Thymus (tissue), 11 donors: Measurements from ENCODE around the gene PPP4R3B. TPM values are rescaled to one million over a fixed set of nuclear protein-coding genes. Genes with fewer than 3 reads are reported as not detected.
"Not testable (repeated sequence)": the region's sequence is repeated elsewhere in the genome, so short reads cannot be mapped to it uniquely, and the experiment has no call there.

ENCODE experiments used
- DNase-seq, 9 donors: peaks; one replicate each; pipeline ENCODE4 v3.0.0-alpha.2; 2013; ENCODE audit warnings: low spot score in 9 of 9, low read depth in 6 of 9, missing footprints in 1 of 9
- H3K27ac ChIP-seq, 2 donors: one replicate each; pipeline ENCODE4 v1.5.1; 2013; ENCODE audit warnings: control low read depth in 1 of 2, low read depth in 1 of 2, low read length in 1 of 2, mild to moderate bottlenecking in 1 of 2, moderate library complexity in 1 of 2
- H3K27me3 ChIP-seq, 2 donors: one replicate each; pipeline ENCODE4 v1.5.1; 2013; ENCODE audit warnings: low read length in 1 of 2; ENCODE audit not compliant: control insufficient read depth in 2 of 2, insufficient read depth in 1 of 2
- H3K36me3 ChIP-seq, 2 donors: one replicate each; pipeline ENCODE4 v1.5.1; 2013; ENCODE audit warnings: low read length in 1 of 2, mild to moderate bottlenecking in 1 of 2, moderate library complexity in 1 of 2; ENCODE audit not compliant: control insufficient read depth in 2 of 2, insufficient read depth in 2 of 2
- H3K4me1 ChIP-seq, 2 donors: one replicate each; pipeline ENCODE4 v1.5.1; 2013; ENCODE audit warnings: low read length in 2 of 2; ENCODE audit not compliant: control insufficient read depth in 2 of 2, insufficient read depth in 2 of 2
- H3K4me3 ChIP-seq, 2 donors: one replicate each; pipeline ENCODE4 v1.5.1; 2013; ENCODE audit warnings: low read length in 2 of 2, control low read depth in 1 of 2, mild to moderate bottlenecking in 1 of 2
- H3K9me3 ChIP-seq, 2 donors: one replicate each; pipeline ENCODE4 v1.5.1; 2013; ENCODE audit warnings: low read length in 1 of 2, mild to moderate bottlenecking in 1 of 2; ENCODE audit not compliant: control insufficient read depth in 2 of 2, insufficient read depth in 1 of 2
- WGBS: extraction: QIAGEN DNeasy Blood & Tissue Kit; methylation state at CpG from one replicate; pipeline ENCODE4 v1.1.7; 2013; 5-methylcytosine and 5-hydroxymethylcytosine counted together
- polyA plus RNA-seq: library from polyadenylated mRNA; stranded (reverse); fragments of 200-250 nt; gene quantifications from one replicate; pipeline ENCODE4 v1.2.3, GENCODE V29; 2013
- total RNA-seq: library from RNA; stranded (reverse); fragments of 120-200 nt; gene quantifications from one replicate; pipeline ENCODE4 v1.2.4, GENCODE V29; 2013
- donor health status: healthy.

The PPP4R3B gene
- total and polyA plus RNA-seq, 2 donors, result 45.9 to 56.0 TPM

DNA sequence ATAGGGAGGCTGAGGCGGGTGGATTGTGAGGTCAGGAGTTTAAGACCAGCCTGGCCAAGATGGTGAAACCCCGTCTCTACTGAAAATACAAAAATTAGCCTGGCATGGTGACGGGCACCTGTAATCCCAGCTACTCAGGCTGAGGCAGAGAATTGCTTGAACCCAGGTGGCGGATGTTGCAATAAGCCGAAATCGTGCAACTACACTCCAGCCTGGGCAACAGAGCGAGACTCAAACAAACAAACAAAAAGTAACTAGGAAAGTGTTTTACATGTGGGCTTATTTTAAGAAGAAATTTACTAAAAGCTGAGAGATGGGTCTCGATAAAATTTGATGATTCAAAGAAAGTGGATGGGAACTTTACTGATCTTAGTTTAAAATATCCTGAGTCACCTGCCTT lies 69.7 kb downstream of the PPP4R3B start:
- H3K4me3 ChIP-seq, DNase-seq, H3K4me1 ChIP-seq, H3K9me3 ChIP-seq, H3K27ac ChIP-seq, H3K27me3 ChIP-seq: not testable (repeated sequence)
- WGBS, result 97% methylated on average over 8 of the region's 8 CpGs
- peaks cover 13 to 52% of the 10 kb centered on the region in 2 donors for H3K36me3 ChIP-seq

DNA sequence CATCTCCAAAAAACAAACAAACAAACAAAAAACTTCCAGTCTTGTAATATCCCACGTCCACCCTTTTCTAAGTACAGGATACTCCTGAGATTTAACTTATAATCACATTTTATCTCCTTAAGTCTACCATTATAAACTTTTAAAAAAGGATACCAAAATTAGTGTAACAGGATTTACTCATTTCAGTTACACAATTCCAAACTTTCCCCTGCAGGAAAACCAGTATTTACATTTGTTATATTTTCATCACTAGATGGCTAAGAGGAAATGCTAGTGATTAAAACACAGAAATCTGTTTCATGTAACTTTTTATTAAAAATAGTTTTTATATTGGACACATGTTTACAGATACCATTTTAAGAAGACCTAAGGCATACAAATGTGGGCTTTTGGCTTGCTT lies 70.4 kb downstream of the PPP4R3B start:
- Histone ChIP-seq H3K4me1 (no peaks in the 10 kb centered on the region), H3K27me3 (no peaks in the 10 kb centered on the region), H3K4me3 (no peak overlapping the region), H3K27ac (no peak overlapping the region), H3K36me3 (peaks cover 13 to 58% of the 10 kb centered on the region in 2 donors), H3K9me3 (no peaks in the 10 kb centered on the region)
- 98% methylated on average over 1 of the region's 1 CpG for WGBS
- no peak for DNase-seq

DNA sequence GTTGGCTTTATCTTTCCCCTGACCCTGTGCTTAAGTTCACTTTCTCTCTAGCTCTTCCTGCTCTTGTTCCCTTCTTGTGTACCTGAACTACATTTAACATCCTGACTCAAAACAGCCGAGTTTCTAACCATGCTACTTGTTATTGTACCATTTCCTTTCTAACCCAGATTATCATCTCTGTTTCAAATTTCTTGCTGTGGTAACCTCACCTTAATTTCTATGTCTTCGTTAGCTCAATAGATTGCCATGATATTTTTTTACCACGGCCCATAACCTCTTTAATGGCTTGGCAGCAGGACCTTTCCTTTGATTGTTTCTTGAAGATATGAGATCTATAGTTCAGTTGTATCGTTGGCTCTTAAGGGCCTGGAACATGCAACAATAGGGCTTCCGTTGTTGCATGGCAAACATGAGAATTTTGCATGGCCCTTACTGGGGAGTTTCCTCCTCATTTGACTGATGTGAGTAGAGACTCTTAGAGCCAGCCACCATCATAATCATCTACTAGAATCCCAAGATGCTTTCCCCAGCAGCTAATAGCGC lies 86.8 kb downstream of the PPP4R3B start:
- peak in 2 of 9 donors; percentile 3 to 36 for DNase-seq
- WGBS, result 90% methylated on average over 6 of the region's 6 CpGs
- H3K27me3 ChIP-seq, result no peaks in the 10 kb centered on the region
- H3K27ac ChIP-seq, result no peak overlapping the region
- H3K4me1 ChIP-seq, result no peaks in the 10 kb centered on the region
- no peaks in the 10 kb centered on the region for H3K9me3 ChIP-seq
- peaks cover 13 to 21% of the 10 kb centered on the region in 2 donors for H3K36me3 ChIP-seq
- H3K4me3 ChIP-seq, result no peak overlapping the region

DNA sequence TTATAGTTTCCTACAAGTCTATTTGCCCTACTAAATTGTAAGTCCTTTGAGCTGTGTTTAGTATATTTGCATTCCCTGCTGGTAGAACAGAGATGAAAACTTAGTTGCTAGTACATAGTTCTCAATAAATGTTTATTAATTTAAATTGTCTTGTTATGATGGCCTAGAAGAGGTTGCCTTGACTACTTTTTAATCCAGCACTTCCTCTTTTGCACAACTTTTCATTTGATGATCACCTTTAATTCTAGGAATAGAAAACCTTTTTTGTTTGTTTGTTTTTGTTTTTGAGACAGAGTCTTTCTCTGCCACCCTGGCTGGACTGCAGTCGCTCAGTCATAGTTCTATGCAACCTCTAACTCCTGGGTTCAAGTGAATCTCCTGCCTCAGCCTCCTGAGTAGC lies 91.2 kb downstream of the PPP4R3B start:
- WGBS, result 95% methylated on average over 1 of the region's 1 CpG

DNA sequence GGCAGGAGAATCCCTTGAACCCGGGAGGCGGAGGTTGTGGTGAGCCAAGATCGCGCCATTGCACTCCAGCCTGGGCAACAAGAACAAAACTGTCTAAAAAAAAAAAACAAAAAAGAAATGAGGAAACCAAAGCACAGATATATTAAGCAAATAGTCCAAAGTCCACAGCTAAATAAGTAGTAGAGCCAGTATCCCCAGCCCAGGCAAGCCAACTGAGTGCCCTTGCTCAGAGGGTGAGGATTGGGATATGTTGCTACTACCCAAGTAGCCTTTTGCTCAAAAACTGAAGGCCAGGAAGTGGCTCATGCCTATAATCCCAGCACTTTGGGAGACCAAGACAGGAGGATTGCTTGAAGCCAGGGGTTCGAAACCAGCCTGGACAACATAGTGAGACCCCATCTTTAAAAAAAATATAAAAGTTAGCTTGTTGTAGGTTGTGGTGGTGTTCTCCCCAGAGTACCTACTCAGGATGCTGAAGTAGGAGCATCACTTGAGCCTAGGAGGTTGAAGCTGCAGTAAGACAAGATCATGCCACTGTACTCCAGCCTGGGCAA lies 92.5 kb downstream of the PPP4R3B start:
- no peak overlapping the region for H3K27ac ChIP-seq
- WGBS, result 96% methylated on average over 5 of the region's 5 CpGs
- no peaks in the 10 kb centered on the region for H3K27me3 ChIP-seq
- H3K36me3 ChIP-seq, result peaks cover 8 to 17% of the 10 kb centered on the region in 2 donors
- H3K9me3 ChIP-seq, result no peaks in the 10 kb centered on the region
- no peak for DNase-seq
- no peak overlapping the region for H3K4me3 ChIP-seq
- peaks cover 6 to 7% of the 10 kb centered on the region in 2 donors for H3K4me1 ChIP-seq

More for the DNA sequence above, 91.2 kb downstream of the PPP4R3B start:
- H3K36me3 ChIP-seq, result peaks cover 13 to 26% of the 10 kb centered on the region in 2 donors
- H3K4me1 ChIP-seq, result no peaks in the 10 kb centered on the region
- H3K27ac ChIP-seq, result no peak overlapping the region
- DNase-seq, result no peak
- no peaks in the 10 kb centered on the region for H3K27me3 ChIP-seq
- no peaks in the 10 kb centered on the region for H3K9me3 ChIP-seq
- H3K4me3 ChIP-seq, result no peak overlapping the region

DNA sequence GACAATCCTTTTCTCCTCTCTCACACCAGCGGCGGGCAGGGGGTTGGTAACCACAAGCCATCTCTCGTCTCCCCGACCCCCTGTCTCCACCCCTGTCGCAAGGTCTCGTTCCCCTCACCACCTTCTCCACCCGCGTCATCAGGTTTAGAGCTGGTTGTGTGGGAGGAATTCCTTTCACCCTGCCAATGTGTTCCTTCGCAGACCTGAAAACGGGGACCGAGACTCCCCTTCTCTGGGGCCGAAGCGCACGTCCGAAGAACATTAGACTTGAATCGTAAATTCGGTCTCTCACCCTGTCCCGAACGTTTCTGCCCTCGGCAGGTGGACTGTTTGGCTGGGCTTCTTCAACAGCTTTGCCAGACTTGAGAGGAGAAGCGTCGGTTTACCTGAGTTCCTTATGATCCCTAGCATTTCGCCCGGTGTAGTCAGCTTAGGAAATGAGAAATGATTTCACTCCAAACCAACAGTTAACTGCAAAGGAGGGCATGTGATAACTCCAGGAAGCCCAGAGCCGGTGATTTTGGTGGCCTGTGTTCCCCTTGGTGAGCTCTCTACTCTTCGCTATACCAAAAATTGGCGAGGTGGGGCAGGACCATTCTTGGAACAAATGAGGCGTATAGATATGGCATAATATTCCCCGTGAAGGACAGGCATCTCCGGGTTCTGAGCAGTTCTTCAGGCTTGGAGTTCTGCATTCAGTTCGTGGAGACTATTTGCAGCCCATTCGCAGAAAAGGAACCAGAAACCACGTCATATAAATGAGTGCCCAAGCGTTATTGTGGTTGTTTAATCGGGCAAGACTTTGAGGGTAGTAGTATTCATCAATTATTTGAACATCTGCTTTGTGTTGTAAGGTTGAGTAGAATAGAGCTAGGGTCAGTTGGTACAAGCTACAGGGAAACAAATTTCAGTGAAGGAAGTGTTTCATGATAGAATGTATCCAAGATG lies 97.2 kb downstream of the PPP4R3B start:
- no peaks in the 10 kb centered on the region for H3K9me3 ChIP-seq
- H3K27me3 ChIP-seq, result no peaks in the 10 kb centered on the region
- 2% methylated on average over 35 of the region's 35 CpGs for WGBS
- peak overlapping the region; percentile 32 to 33 for H3K27ac ChIP-seq
- DNase-seq, result peak in 5 of 9 donors; percentile 6 to 24 (median 13)
- peaks cover 3 to 9% of the 10 kb centered on the region in 2 donors for H3K36me3 ChIP-seq
- H3K4me3 ChIP-seq, result peak overlapping the region; percentile 57 to 90
- peaks cover 7 to 12% of the 10 kb centered on the region in 2 donors for H3K4me1 ChIP-seq

DNA sequence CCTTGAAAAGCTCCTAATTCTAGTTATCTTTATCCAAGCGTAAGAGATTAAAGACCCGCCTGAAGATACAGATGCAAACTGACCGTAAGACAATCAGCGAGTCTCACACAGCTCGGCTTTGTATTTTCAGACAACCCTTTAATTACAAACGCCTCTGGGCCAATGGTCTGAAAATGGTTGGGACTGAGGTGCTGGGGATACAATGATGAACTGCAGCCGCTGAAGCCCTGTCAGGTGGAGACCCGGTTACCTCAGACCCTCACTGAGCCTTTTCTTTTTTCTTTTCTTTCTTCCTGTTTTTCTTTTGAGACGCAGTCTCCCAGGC lies 98.6 kb downstream of the PPP4R3B start:
- H3K27me3 ChIP-seq, result no peaks in the 10 kb centered on the region
- peaks cover 0 to 2% of the 10 kb centered on the region in 2 donors for H3K36me3 ChIP-seq
- peaks cover 7 to 12% of the 10 kb centered on the region in 2 donors for H3K4me1 ChIP-seq
- H3K4me3 ChIP-seq, result peak overlapping the region; percentile 57 to 90
- peak overlapping the region; percentile 70 to 81 for H3K27ac ChIP-seq
- no peaks in the 10 kb centered on the region for H3K9me3 ChIP-seq
- DNase-seq, result peak in 4 of 9 donors; percentile 1 to 41 (median 10)
- 43% methylated on average over 9 of the region's 9 CpGs for WGBS

DNA sequence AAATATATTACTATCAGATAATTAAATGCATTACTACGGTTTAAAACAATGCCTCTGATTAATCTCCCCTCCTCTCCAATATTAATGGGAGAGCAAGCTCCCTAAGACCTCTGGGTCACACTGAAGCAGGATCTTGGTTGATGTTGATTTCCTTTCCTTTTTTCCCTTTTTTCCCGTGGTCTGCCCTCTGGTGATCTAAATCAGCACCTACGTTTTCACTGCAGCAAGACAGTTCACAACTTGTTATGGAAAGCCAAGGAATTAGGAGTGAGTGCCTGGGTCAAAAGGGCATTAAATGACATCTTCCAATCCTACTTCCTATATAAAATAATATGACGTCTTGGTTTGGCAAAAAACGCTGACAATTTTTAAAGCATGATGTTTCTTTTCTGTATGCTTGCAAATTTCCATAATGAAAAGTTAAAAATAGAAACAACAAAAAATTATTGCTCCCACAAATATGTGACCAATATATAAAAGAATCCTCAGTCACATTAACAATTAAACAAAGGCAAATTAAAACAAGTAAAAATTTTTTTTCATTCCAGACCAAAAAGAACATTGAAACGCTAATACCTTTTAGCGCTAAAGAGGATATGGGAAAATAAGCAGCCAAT lies 105.8 kb downstream of the PPP4R3B start:
- Histone ChIP-seq H3K27me3 (no peaks in the 10 kb centered on the region), H3K4me1 (no peaks in the 10 kb centered on the region), H3K9me3 (no peaks in the 10 kb centered on the region), H3K4me3 (no peak overlapping the region), H3K27ac (no peak overlapping the region), H3K36me3 (no peaks in the 10 kb centered on the region)
- DNase-seq, result no peak
- 64% methylated on average over 7 of the region's 7 CpGs for WGBS
